ENCODE results near the gene WDR72.

Gene WDR72

GRCh38 chr15:53534105-53534839, 225.2 kb downstream of the WDR72 start:
- no peak for DNase-seq (ENCODE audit: low read depth in 2 of 2)

GRCh38 chr15:53530761-53531160, 228.7 kb downstream of the WDR72 start:
- DNase-seq (ENCODE audit: low read depth in 2 of 2) = no peak

GRCh38 chr15:53527996-53528395, 231.5 kb downstream of the WDR72 start:
- DNase-seq (ENCODE audit: low read depth in 2 of 2) = no peak

- no peak for DNase-seq (ENCODE audit: low read depth in 2 of 2)
These were observed 233.6 kb downstream of the WDR72 start for GRCh38 chr15:53525894-53526293.

GRCh38 chr15:53522991-53523390, 236.5 kb downstream of the WDR72 start:
- no peak for DNase-seq (ENCODE audit: low read depth in 2 of 2)

- DNase-seq (ENCODE audit: low read depth in 2 of 2) = no peak
These were observed 238.5 kb downstream of the WDR72 start for GRCh38 chr15:53520996-53521395.

- DNase-seq (ENCODE audit: low read depth in 2 of 2) = no peak
These were observed 246.0 kb downstream of the WDR72 start for GRCh38 chr15:53513431-53513830.

- no peak for DNase-seq (ENCODE audit: low read depth in 2 of 2)
These were observed 247.4 kb downstream of the WDR72 start for GRCh38 chr15:53512029-53512428.

GRCh38 chr15:53511175-53511574, 248.3 kb downstream of the WDR72 start:
- no peak for DNase-seq (ENCODE audit: low read depth in 2 of 2)

GRCh38 chr15:53506370-53506769, 253.1 kb downstream of the WDR72 start:
- DNase-seq (ENCODE audit: low read depth in 2 of 2) = no peak

- no peak for DNase-seq (ENCODE audit: low read depth in 2 of 2)
These were observed 260.5 kb downstream of the WDR72 start for GRCh38 chr15:53498996-53499395.

GRCh38 chr15:53490341-53490740, 269.1 kb downstream of the WDR72 start:
- DNase-seq (ENCODE audit: low read depth in 2 of 2) = no peak

GRCh38 chr15:53482055-53482454, 277.4 kb downstream of the WDR72 start:
- DNase-seq (ENCODE audit: low read depth in 2 of 2) = no peak

- no peak for DNase-seq (ENCODE audit: low read depth in 2 of 2)
These were observed 281.3 kb downstream of the WDR72 start for GRCh38 chr15:53477981-53478766.

- no peak for DNase-seq (ENCODE audit: low read depth in 2 of 2)
These were observed 285.6 kb downstream of the WDR72 start for GRCh38 chr15:53473886-53474285.

- DNase-seq (ENCODE audit: low read depth in 2 of 2) = no peak
These were observed 286.0 kb downstream of the WDR72 start for GRCh38 chr15:53473435-53473834.

GRCh38 chr15:53472883-53473282, 286.6 kb downstream of the WDR72 start:
- DNase-seq (ENCODE audit: low read depth in 2 of 2) = no peak

GRCh38 chr15:53472210-53472609, 287.3 kb downstream of the WDR72 start:
- DNase-seq (ENCODE audit: low read depth in 2 of 2) = no peak

GRCh38 chr15:53470743-53471142, 288.7 kb downstream of the WDR72 start:
- DNase-seq (ENCODE audit: low read depth in 2 of 2) = no peak

GRCh38 chr15:53469422-53469821, 290.0 kb downstream of the WDR72 start:
- no peak for DNase-seq (ENCODE audit: low read depth in 2 of 2)

Measured in stimulated activated CD8-positive, alpha-beta memory T cell treated with anti-CD3 and anti-CD28 coated beads, Interleukin-2, amount 100 ng/mL, for 1 hour (primary cell).